GM21367 (cell line): ENCODE results near the gene MRTFA.
"Not testable (repeated sequence)": the region's sequence is repeated elsewhere in the genome, so short reads cannot be mapped to it uniquely, and the experiment has no call there.

Experiments used
- ATAC-seq: cut with Tn5 transposase; IDR thresholded peaks from one replicate; pipeline ENCODE4 v1.9.1; 2021; ENCODE audit not compliant: unreplicated experiment

MRTFA gene

GRCh38 chr22:40597526-40598430 is 38.7 kb downstream of the MRTFA start:
- no peak for ATAC-seq

GRCh38 chr22:40595497-40596234 is 40.9 kb downstream of the MRTFA start:
- no peak for ATAC-seq

GRCh38 chr22:40594924-40595323 is 41.6 kb downstream of the MRTFA start:
- ATAC-seq, result no peak

GRCh38 chr22:40594346-40594745 is 42.2 kb downstream of the MRTFA start:
- ATAC-seq, result no peak

GRCh38 chr22:40593460-40594273 is 42.9 kb downstream of the MRTFA start:
- no peak for ATAC-seq

- ATAC-seq, result no peak
Measured at GRCh38 chr22:40592352-40593113, 44.0 kb downstream of the MRTFA start.

GRCh38 chr22:40588726-40589125 is 47.8 kb downstream of the MRTFA start:
- no peak for ATAC-seq

- ATAC-seq, result no peak
Measured at GRCh38 chr22:40586781-40587180, 49.7 kb downstream of the MRTFA start.

GRCh38 chr22:40585310-40585751 is 51.2 kb downstream of the MRTFA start:
- ATAC-seq, result no peak

- ATAC-seq, result not testable (repeated sequence)
Measured at GRCh38 chr22:40584766-40585165, 51.8 kb downstream of the MRTFA start.

GRCh38 chr22:40583053-40583741 is 53.3 kb downstream of the MRTFA start:
- ATAC-seq, result no peak

GRCh38 chr22:40582063-40582462 is 54.5 kb downstream of the MRTFA start:
- ATAC-seq, result no peak

- no peak for ATAC-seq
Measured at GRCh38 chr22:40580631-40581030, 55.9 kb downstream of the MRTFA start.

GRCh38 chr22:40578171-40578570 is 58.3 kb downstream of the MRTFA start:
- no peak for ATAC-seq

GRCh38 chr22:40572976-40573375 is 63.5 kb downstream of the MRTFA start:
- no peak for ATAC-seq

- ATAC-seq, result no peak
Measured at GRCh38 chr22:40571887-40572286, 64.6 kb downstream of the MRTFA start.

- ATAC-seq, result no peak
Measured at GRCh38 chr22:40567626-40568328, 68.7 kb downstream of the MRTFA start.

- no peak for ATAC-seq
Measured at GRCh38 chr22:40567106-40567505, 69.4 kb downstream of the MRTFA start.

- ATAC-seq, result no peak
Measured at GRCh38 chr22:40560994-40561515, 75.5 kb downstream of the MRTFA start.
